RWPE1 (cell line): ENCODE measurements around the gene CSF3R.
A peak's percentile ranks its signal among the peaks of the same experiment; 100 is the strongest.

Experiments
- CTCF ChIA-PET: fragments of 350-600 bp; sonication (Branson Sonifier 250); formaldehyde crosslinking; extraction: SDS; loops from one replicate; lab custom pipeline; 2021; lab: Yijun Ruan, JAX
- POLR2A ChIA-PET: fragments of 400-600 bp; formaldehyde crosslinking; extraction: SDS; loops from one replicate; lab custom pipeline; 2020; ENCODE audit warnings: antibody characterized with exemption; ENCODE audit not compliant: low non-redundant PET; lab: Yijun Ruan, JAX
- DNase-seq: peaks from one replicate; pipeline ENCODE4 v3.0.0; 2012; ENCODE audit warnings: low spot score
- H3K27ac ChIP-seq: fragments of 450-650 bp; 2 replicates; pipeline ENCODE4 v1.5.1; 2017
- CTCF ChIP-seq: fragments of 450-650 bp; conservative IDR thresholded peaks from 2 replicates; pipeline ENCODE4 v1.5.1; 2017; ENCODE audit warnings: low read depth, mild to moderate bottlenecking

The CSF3R gene

GRCh38 chr1:36436821-36437220, 45.9 kb downstream of the CSF3R start:
- ChIA-PET POLR2A (interaction anchor here (0.6 kb wide), 1 partner anchor 86 kb away, joined by 3 read pairs; no protein-coding TSS in a partner anchor), CTCF (interaction anchor here (1.0 kb wide), 1 partner anchor 13 kb away, joined by 3 read pairs; no protein-coding TSS in a partner anchor)
- no peak for TF ChIP-seq CTCF
- DNase-seq: peak; percentile 67
- H3K27ac ChIP-seq: no peak overlapping the region

GRCh38 chr1:36433102-36433501, 49.6 kb downstream of the CSF3R start:
- no peak overlapping the region for H3K27ac ChIP-seq
- POLR2A ChIA-PET: no interaction called here
- CTCF ChIA-PET: interaction anchor here (0.7 kb wide), 1 partner anchor 17 kb away, joined by 3 read pairs; the partner anchor contains the start of gene OSCP1
- TF ChIP-seq CTCF: no peak
- no peak for DNase-seq

GRCh38 chr1:36432616-36433015, 50.1 kb downstream of the CSF3R start:
- ChIA-PET CTCF (no interaction called here), POLR2A (no interaction called here)
- TF ChIP-seq CTCF: no peak
- no peak for DNase-seq
- H3K27ac ChIP-seq: no peak overlapping the region

GRCh38 chr1:36425791-36426190, 56.9 kb downstream of the CSF3R start:
- no peak overlapping the region for H3K27ac ChIP-seq
- POLR2A ChIA-PET: no interaction called here
- peak; percentile 43 for DNase-seq
- no peak for TF ChIP-seq CTCF
- CTCF ChIA-PET: interaction anchor here (0.6 to 1.1 kb wide), 2 partner anchors 10 to 140 kb away, joined by 4 read pairs; no protein-coding TSS in a partner anchor

- ChIA-PET CTCF (interaction anchor here (0.5 to 1.5 kb wide), 3 partner anchors 79 to 1485 kb away, joined by 3 to 15 read pairs (median 3); no protein-coding TSS in a partner anchor), POLR2A (no interaction called here)
- TF ChIP-seq CTCF: no peak
- DNase-seq: no peak
- H3K27ac ChIP-seq: no peak overlapping the region; the same call in 1 of the 2 replicates
Observed at GRCh38 chr1:36421649-36422048, 61.1 kb downstream of the CSF3R start.

- H3K27ac ChIP-seq: peak overlapping the region; percentile 49
- peak; percentile 66 for DNase-seq
- CTCF ChIA-PET: interaction anchor here (0.5 to 2.0 kb wide), 5 partner anchors 23 to 1486 kb away, joined by 3 to 17 read pairs (median 5); partner anchors contain the start of gene LSM10
- POLR2A ChIA-PET: no interaction called here
- peak; percentile 93 for TF ChIP-seq CTCF
Observed at GRCh38 chr1:36420836-36421317, 61.8 kb downstream of the CSF3R start.
